ENCODE measurements around the gene PALLD.
"Not testable (repeated sequence)": the region's sequence is repeated elsewhere in the genome, so short reads cannot be mapped to it uniquely, and the experiment has no call there.

The PALLD gene

DNA sequence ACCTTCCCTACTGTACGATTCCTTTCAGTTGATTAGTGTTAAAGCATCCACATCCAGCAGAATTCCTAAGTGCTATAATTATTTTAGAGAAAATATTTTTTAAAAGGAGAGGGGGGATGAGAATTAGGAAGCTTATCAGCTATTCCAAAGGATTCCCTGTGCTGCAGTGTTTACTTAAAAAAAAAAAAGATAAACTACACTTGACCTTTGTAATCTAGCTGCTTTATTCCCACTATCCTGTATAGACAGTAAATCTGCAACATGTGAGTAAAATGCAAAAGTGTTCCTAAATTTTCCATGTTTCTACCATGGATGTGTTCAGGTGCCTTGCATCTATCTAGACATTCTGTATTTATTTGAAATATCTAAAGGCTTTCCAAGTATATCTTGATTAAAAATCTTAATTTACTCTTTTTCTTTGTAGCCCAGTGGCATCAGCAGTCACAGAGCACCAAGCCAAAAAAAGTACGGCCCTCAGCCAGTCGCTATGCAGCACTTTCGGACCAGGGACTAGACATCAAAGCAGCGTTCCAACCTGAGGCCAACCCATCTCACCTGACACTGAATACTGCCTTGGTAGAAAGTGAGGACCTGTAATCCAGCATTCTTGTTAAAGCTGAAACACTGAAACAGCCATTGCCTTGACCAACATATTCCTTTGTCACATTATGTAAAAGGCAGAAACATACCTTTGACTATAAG is 429.1 kb downstream of the PALLD start:
- no peak for DNase-seq

GRCh38 chr4:168928346-168928745 is 431.5 kb downstream of the PALLD start:
- no peak for DNase-seq

DNA sequence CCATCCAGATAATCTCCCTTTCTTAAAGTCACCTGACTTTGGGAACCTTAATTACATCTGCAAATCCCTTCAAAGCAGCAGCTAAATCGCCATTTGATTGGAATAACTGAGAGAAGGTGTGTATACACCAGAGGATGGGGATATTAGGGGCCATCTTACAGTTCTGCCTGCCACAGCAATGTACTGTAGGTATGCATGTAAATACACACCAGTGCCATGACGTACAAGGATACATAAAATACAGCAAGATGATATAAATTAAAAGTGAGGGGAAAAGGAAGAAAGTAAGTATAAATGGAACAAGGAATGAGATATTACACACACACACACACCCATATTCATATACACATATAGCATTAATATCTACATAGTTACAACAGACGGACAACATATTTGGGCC is 432.0 kb downstream of the PALLD start:
- no peak for DNase-seq

- DNase-seq, result no peak
Measured at GRCh38 chr4:168930413-168931196, 433.8 kb downstream of the PALLD start.

GRCh38 chr4:168931215-168931650 is 434.4 kb downstream of the PALLD start:
- DNase-seq, result no peak

GRCh38 chr4:168932138-168932537 is 435.3 kb downstream of the PALLD start:
- no peak for DNase-seq

- no peak for DNase-seq
Measured at GRCh38 chr4:168933423-168933822, 436.6 kb downstream of the PALLD start.

- DNase-seq, result not testable (repeated sequence)
Measured at GRCh38 chr4:168937473-168937872, 440.6 kb downstream of the PALLD start.

DNA sequence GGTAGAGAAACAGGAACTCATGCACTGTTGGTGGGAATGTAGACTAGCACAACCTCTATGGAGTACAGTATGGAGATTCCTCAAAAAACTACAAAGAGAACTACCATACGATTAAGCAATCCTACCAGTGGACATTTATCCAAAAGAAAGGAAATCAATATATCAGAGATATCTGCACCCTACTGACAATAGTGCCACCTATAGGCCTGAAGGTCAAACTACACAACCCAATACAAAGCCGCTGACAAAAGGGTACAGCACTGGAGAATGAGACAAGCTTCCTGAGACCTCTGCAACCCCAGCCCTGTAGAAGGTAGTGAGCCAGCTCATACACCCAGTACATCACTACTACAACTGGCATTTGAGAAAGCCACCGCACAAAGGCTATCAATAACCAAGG is 446.1 kb downstream of the PALLD start:
- DNase-seq, result no peak

DNA sequence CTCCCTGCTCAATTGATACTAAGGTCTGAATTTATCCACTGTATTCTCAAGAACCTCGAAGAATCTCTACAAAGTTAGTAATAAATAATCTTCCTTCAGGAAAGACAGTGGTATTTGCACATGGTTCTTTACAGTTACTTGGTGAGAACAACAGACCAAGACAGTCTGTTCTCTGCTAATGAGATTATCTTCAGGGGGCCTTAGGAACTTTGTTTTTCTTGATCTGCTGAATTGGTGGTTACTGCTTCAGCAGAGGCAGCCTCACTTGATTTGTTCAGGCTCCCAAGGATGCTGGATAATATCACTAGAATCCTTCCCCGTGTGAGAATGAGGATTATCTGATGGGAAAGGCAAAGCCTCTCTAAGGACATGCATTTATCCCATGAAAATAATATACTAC is 448.4 kb downstream of the PALLD start:
- no peak for DNase-seq

DNA sequence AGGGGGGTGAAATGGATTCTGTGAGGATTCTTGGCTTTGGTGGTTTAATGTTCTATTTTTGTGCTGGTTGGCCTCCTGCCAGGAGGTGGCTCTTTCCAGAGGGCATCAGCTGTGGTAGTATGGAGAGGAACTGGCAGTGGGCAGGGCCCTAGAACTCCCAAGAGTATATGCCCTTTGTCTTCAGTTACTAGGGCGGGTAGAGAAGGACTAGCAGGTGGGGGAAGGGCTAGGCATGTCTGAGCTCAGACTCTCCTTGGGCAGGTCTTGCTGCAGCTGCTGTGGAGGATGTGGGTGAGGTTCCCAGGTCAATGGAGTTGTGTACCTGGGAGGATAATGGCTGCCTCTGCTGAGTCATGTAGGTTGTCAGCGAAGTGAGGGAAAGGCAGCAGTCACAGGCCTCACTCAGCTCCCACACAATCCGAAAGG is 456.0 kb downstream of the PALLD start:
- not testable (repeated sequence) for DNase-seq

DNA sequence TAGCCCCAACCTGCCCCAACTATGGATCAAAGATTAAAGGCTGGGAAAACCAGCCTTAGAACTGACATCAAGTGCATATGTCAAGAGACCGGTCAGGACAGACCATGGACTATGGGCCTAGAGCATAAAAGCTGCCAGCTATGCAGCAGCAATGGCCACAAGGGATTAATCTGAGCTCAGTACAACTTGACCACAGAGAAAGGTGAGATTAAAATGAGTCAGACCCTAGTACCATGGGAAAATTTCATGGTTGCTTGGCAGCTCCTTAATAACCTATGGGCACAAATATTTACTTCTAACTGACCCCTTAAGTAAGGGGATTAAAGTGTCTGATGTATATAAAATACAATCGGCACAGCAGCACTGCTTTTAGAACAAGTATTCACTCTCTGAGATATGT is 458.8 kb downstream of the PALLD start:
- no peak for DNase-seq

- DNase-seq, result no peak
Measured at GRCh38 chr4:168960716-168961115, 463.9 kb downstream of the PALLD start.

DNA sequence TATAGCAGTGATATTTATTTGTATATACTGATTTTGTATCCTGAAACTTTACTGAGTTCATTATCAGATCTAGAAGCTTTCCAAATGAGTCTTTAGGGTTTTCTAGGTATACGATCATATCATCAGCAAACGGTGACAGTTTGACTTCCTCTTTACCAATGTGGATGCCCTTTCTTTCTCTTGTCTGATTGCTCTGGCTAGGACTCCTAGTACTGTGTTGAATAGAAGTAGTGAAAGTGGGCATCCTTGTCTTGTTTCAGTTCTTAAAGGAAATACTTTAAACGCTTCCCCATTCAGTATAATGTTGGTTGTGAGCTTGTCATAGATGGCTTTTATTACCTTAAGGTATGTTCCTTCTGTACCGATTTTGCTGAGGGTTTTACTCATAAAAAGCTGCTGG is 475.7 kb downstream of the PALLD start:
- no peak for DNase-seq

All from NCI-H1417 treated with DMSO at 0.1 percent for 48 hours (cell line).